IMR-90 (cell line): ENCODE measurements around the gene LMX1A. TPM values are rescaled to one million over a fixed set of nuclear protein-coding genes. Genes with fewer than 3 reads are reported as not detected.

Source experiments
- ATAC-seq: fragments of 200-7000 bp; cut with Tn5 transposase; 2 replicates; pipeline ENCODE4 v1.9.1; 2020; ENCODE audit warnings: low read depth, mild to moderate bottlenecking, moderate library complexity
- BruUV-seq: library from RNA; stranded (reverse); fragments of 400-500 nt; replicated peaks from 2 replicates; lab custom pipeline; 2021; lab: Mats Ljungman, UMichigan
- CTCF ChIA-PET: fragments of 300-600 bp; formaldehyde crosslinking; extraction: SDS; loops from one replicate; lab custom pipeline; 2021; ENCODE audit warnings: antibody characterized with exemption; lab: Yijun Ruan, JAX
- POLR2A ChIA-PET: fragments of 300-600 bp; sonication (Branson Sonifier 250); formaldehyde crosslinking; loops from one replicate; lab custom pipeline; 2022; ENCODE audit warnings: antibody characterized with exemption; ENCODE audit not compliant: unreplicated experiment; lab: Charles Lee
- DNase-seq: peaks from one replicate; pipeline ENCODE4 v3.0.0; 2013
- H2AFZ ChIP-seq: replicated peaks from 2 replicates; pipeline ENCODE3; 2013; ENCODE audit warnings: low read length, mild to moderate bottlenecking; ENCODE audit not compliant: poor library complexity
- H2AK5ac ChIP-seq: 2 replicates; pipeline ENCODE4 v1.6.1; 2013; ENCODE audit warnings: low read depth, low read length, inconsistent platforms
- H2AK9ac ChIP-seq: replicated peaks from 2 replicates; pipeline ENCODE3; 2013; ENCODE audit warnings: mild to moderate bottlenecking, low read depth, low read length, moderate library complexity; ENCODE audit not compliant: poor library complexity
- H2BK120ac ChIP-seq: 2 replicates; pipeline ENCODE4 v1.6.1; 2013; ENCODE audit warnings: low read depth, low read length, inconsistent platforms
- H2BK15ac ChIP-seq: 3 replicates; pipeline ENCODE4 v1.6.1; 2013; ENCODE audit warnings: low read depth, low read length, inconsistent platforms
- H2BK20ac ChIP-seq: 2 replicates; pipeline ENCODE4 v1.6.1; 2013; ENCODE audit warnings: low read depth, mild to moderate bottlenecking, inconsistent platforms, low read length, moderate library complexity
- H2BK5ac ChIP-seq: 2 replicates; pipeline ENCODE4 v1.6.1; 2013; ENCODE audit warnings: mild to moderate bottlenecking, low read depth, low read length, inconsistent platforms; ENCODE audit not compliant: poor library complexity, severe bottlenecking
- H3K14ac ChIP-seq: replicated peaks from 2 replicates; pipeline ENCODE4 v1.6.1; 2013; ENCODE audit warnings: low read depth, low read length, inconsistent platforms
- H3K18ac ChIP-seq: 2 replicates; pipeline ENCODE4 v1.6.1; 2013; ENCODE audit warnings: low read depth, low read length, control low read depth
- H3K23ac ChIP-seq: 2 replicates; pipeline ENCODE4 v1.6.1; 2013; ENCODE audit warnings: low read depth, low read length, inconsistent platforms
- H3K27ac ChIP-seq: 2 replicates; pipeline ENCODE4 v1.5.1; 2013; ENCODE audit warnings: mild to moderate bottlenecking, control low read depth, low read length; ENCODE audit not compliant: insufficient read depth
- H3K27me3 ChIP-seq: 2 replicates; pipeline ENCODE4 v1.6.1; 2013; ENCODE audit warnings: low read length; ENCODE audit not compliant: control insufficient read depth, insufficient read depth
- H3K36me3 ChIP-seq: 2 replicates; pipeline ENCODE4 v1.6.1; 2013; ENCODE audit warnings: low read length, mixed read lengths; ENCODE audit not compliant: control insufficient read depth, insufficient read depth
- H3K4ac ChIP-seq: 2 replicates; pipeline ENCODE4 v1.6.1; 2013; ENCODE audit warnings: low read depth, low read length, inconsistent platforms
- H3K4me1 ChIP-seq: 2 replicates; pipeline ENCODE4 v1.6.1; 2013; ENCODE audit warnings: low read length, mixed read lengths; ENCODE audit not compliant: control insufficient read depth, insufficient read depth
- H3K4me2 ChIP-seq: 2 replicates; pipeline ENCODE4 v1.6.1; 2013; ENCODE audit warnings: low read depth, mild to moderate bottlenecking, control low read depth, low read length, moderate library complexity
- H3K4me3 ChIP-seq: 2 replicates; pipeline ENCODE4 v1.5.1; 2013; ENCODE audit warnings: low read depth, mild to moderate bottlenecking, control low read depth, low read length, moderate library complexity; ENCODE audit not compliant: insufficient read depth
- H3K56ac ChIP-seq: 2 replicates; pipeline ENCODE4 v1.6.1; 2013; ENCODE audit warnings: low read length, inconsistent platforms; ENCODE audit not compliant: insufficient read depth; ENCODE audit errors: extremely low read depth
- H3K79me1 ChIP-seq, 2 experiments: 2 replicates each; pipeline ENCODE4 v1.6.1; 2013; ENCODE audit warnings: low read length in 2 of 2, inconsistent platforms in 1 of 2, low read depth in 1 of 2
- H3K9ac ChIP-seq: 2 replicates; pipeline ENCODE4 v1.6.1; 2013; ENCODE audit warnings: low read depth, low read length, control low read depth
- H3K9me1 ChIP-seq: 2 replicates; pipeline ENCODE4 v1.6.1; 2013; ENCODE audit warnings: low read length, inconsistent platforms; ENCODE audit not compliant: insufficient read depth
- H3K9me3 ChIP-seq: 2 replicates; pipeline ENCODE4 v1.6.1; 2013; ENCODE audit warnings: low read length; ENCODE audit not compliant: control insufficient read depth, insufficient read depth
- H4K20me1 ChIP-seq: 2 replicates; pipeline ENCODE4 v1.6.1; 2013; ENCODE audit warnings: low read length, inconsistent platforms; ENCODE audit not compliant: insufficient read depth
- H4K5ac ChIP-seq: 2 replicates; pipeline ENCODE4 v1.6.1; 2013; ENCODE audit warnings: mild to moderate bottlenecking, low read depth, low read length, control low read depth
- H4K8ac ChIP-seq, 2 experiments: 2 replicates each; pipeline ENCODE4 v1.6.1; 2013; ENCODE audit warnings: low read depth in 2 of 2, low read length in 2 of 2, control low read depth in 1 of 2, inconsistent platforms in 1 of 2
- H4K91ac ChIP-seq: 2 replicates; pipeline ENCODE4 v1.6.1; 2013; ENCODE audit warnings: low read depth, low read length, inconsistent platforms; ENCODE audit not compliant: insufficient read depth
- BHLHE40 ChIP-seq: fragments of 150-350 bp; IDR thresholded peaks from 2 replicates; pipeline ENCODE4 v1.6.1; 2016; ENCODE audit warnings: mild to moderate bottlenecking, low read depth, low read length
- CEBPB ChIP-seq: IDR thresholded peaks from 2 replicates; pipeline ENCODE4 v1.6.1; 2012; ENCODE audit warnings: low read depth, low read length, improper control_type of control experiment
- CHD1 ChIP-seq: IDR thresholded peaks from 2 replicates; pipeline ENCODE4 v1.6.1; 2012; ENCODE audit warnings: low read depth, low read length, improper control_type of control experiment
- CTCF ChIP-seq: conservative IDR thresholded peaks from 2 replicates; pipeline ENCODE4 v1.5.1; 2012; ENCODE audit warnings: mild to moderate bottlenecking, low read depth, low read length, improper control_type of control experiment
- ELK1 ChIP-seq: fragments of 150-350 bp; IDR thresholded peaks from 2 replicates; pipeline ENCODE4 v1.6.1; 2016; ENCODE audit warnings: low read depth, mild to moderate bottlenecking, low read length, moderate library complexity, borderline replicate concordance
- FOS ChIP-seq: fragments of 150-350 bp; IDR thresholded peaks from 2 replicates; pipeline ENCODE4 v1.6.1; 2016; ENCODE audit warnings: low read depth, low read length
- MAFK ChIP-seq: IDR thresholded peaks from 2 replicates; pipeline ENCODE4 v1.6.1; 2012; ENCODE audit warnings: low read depth, low read length, improper control_type of control experiment
- MAZ ChIP-seq: IDR thresholded peaks from 2 replicates; pipeline ENCODE4 v1.6.1; 2012; ENCODE audit warnings: low read depth, mild to moderate bottlenecking, low read length, improper control_type of control experiment, moderate library complexity, borderline replicate concordance
- MXI1 ChIP-seq: IDR thresholded peaks from 2 replicates; pipeline ENCODE4 v1.6.1; 2012; ENCODE audit warnings: low read depth, mild to moderate bottlenecking, low read length, moderate library complexity, borderline replicate concordance
- NFE2L2 ChIP-seq: fragments of 150-350 bp; IDR thresholded peaks from 2 replicates; pipeline ENCODE4 v1.6.1; 2016; ENCODE audit warnings: low read depth, mild to moderate bottlenecking, low read length
- POLR2A ChIP-seq: IDR thresholded peaks from 2 replicates; pipeline ENCODE4 v1.6.1; 2012; ENCODE audit warnings: mild to moderate bottlenecking, low read depth, low read length
- RAD21 ChIP-seq: IDR thresholded peaks from 2 replicates; pipeline ENCODE4 v1.6.1; 2012; ENCODE audit warnings: low read length, improper control_type of control experiment
- RCOR1 ChIP-seq: IDR thresholded peaks from 2 replicates; pipeline ENCODE4 v1.6.1; 2012; ENCODE audit warnings: mild to moderate bottlenecking, low read length, improper control_type of control experiment; ENCODE audit not compliant: insufficient replicate concordance
- RFX5 ChIP-seq: IDR thresholded peaks from 2 replicates; pipeline ENCODE4 v1.8.0; 2012; ENCODE audit warnings: low read depth, mild to moderate bottlenecking, low read length, moderate library complexity
- USF2 ChIP-seq: fragments of 150-350 bp; IDR thresholded peaks from 2 replicates; pipeline ENCODE4 v1.6.1; 2017; ENCODE audit warnings: mild to moderate bottlenecking, antibody characterized with exemption, low read length, low read depth
- WGBS, 2 experiments: methylation state at CpG; one replicate each; pipeline versions ENCODE4 v1.1.5 to v1.1.7; 2013; ENCODE audit warnings: missing lambda C conversion rate in 2 of 2; ENCODE audit not compliant: insufficient read length in 1 of 2; ENCODE audit errors: extremely low coverage in 2 of 2; 5-methylcytosine and 5-hydroxymethylcytosine counted together
- dilution Hi-C: fragments of 300-500 bp; cut with HindIII; formaldehyde crosslinking; loops from one replicate; pipeline ENCODE4 v1.14.3; 2018; ENCODE audit warnings: low sequenced_read_pairs; ENCODE audit not compliant: unreplicated experiment
- in situ Hi-C: fragments of 300-500 bp; cut with MboI; formaldehyde crosslinking; loops from 3 replicates; pipeline ENCODE4 v1.14.3; 2019; ENCODE audit warnings: low sequenced_read_pairs, inconsistent platforms, mixed read lengths
- intact Hi-C: fragments of 100-400 bp; cut with micrococcal nuclease; formaldehyde crosslinking; loops from 2 replicates; pipeline ENCODE4 v1.10.0; 2022
- polyA plus RNA-seq, 3 experiments: library from polyadenylated mRNA; depleted of rRNA; stranded (reverse); fragments of >200 nt; gene quantifications; 2 replicates each; pipeline ENCODE4 v1.2.3, GENCODE V29; 2012; ENCODE audit warnings: low replicate concordance in 1 of 3
- total RNA-seq: library from RNA; depleted of rRNA; stranded (reverse); fragments of >200 nt; gene quantifications from 2 replicates; pipeline ENCODE4 v1.2.3, GENCODE V29; 2012

The LMX1A gene
- total and polyA plus RNA-seq, 2 of the 4 experiments (the other 2 are of a cell fraction) = not detected

- dilution Hi-C loops = no loop called here
- no peaks in the 10 kb centered on the region for H3K36me3 ChIP-seq
- H2AK9ac ChIP-seq = no peak overlapping the region
- H3K4me2 ChIP-seq = no peak overlapping the region
- DNase-seq = no peak
- POLR2A ChIA-PET = no interaction called here
- no peak overlapping the region for H2AK5ac ChIP-seq
- H2BK15ac ChIP-seq = no peak overlapping the region
- H3K9me1 ChIP-seq = no peaks in the 10 kb centered on the region
- no peak overlapping the region for H3K27ac ChIP-seq
- no peaks in the 10 kb centered on the region for H3K27me3 ChIP-seq
- H3K18ac ChIP-seq = no peak overlapping the region
- no TSS peak for BruUV-seq
- no peak overlapping the region for H3K4ac ChIP-seq
- H4K5ac ChIP-seq = no peak overlapping the region
- no peak for ATAC-seq
- no peak for TF ChIP-seq POLR2A
- no peak for TF ChIP-seq BHLHE40
- TF ChIP-seq MAFK = no peak
- no peak for TF ChIP-seq CEBPB
- TF ChIP-seq RFX5 = no peak
- TF ChIP-seq ELK1 = no peak
- TF ChIP-seq CHD1 = no peak
- TF ChIP-seq NFE2L2 = no peak
- TF ChIP-seq FOS = no peak
- no peak for TF ChIP-seq RAD21
- no peak for TF ChIP-seq MXI1
- no peak for TF ChIP-seq RCOR1
- TF ChIP-seq MAZ = no peak
- no peak for TF ChIP-seq CTCF
- no peak for TF ChIP-seq USF2
- no peak overlapping the region for H2BK120ac ChIP-seq
- intact Hi-C loops = no loop called here
- no peaks in the 10 kb centered on the region for H4K20me1 ChIP-seq
- no peak overlapping the region for H3K23ac ChIP-seq
- no peak overlapping the region for H3K4me3 ChIP-seq
- no peak overlapping the region for H3K56ac ChIP-seq
- no peak overlapping the region for H2AFZ ChIP-seq
- no peak overlapping the region for H2BK5ac ChIP-seq
- no CpG with 5 or more reads among the region's 7 CpGs for WGBS, 2 experiments
- no peak overlapping the region for H3K14ac ChIP-seq
- in situ Hi-C loops = no loop called here
- no peak overlapping the region for H4K91ac ChIP-seq
- no peak overlapping the region for H2BK20ac ChIP-seq
- H3K4me1 ChIP-seq = no peaks in the 10 kb centered on the region
- H3K9me3 ChIP-seq = no peaks in the 10 kb centered on the region
- CTCF ChIA-PET = no interaction called here
- no peaks in the 10 kb centered on the region for H3K79me1 ChIP-seq
- H4K8ac ChIP-seq = no peak overlapping the region
- H3K9ac ChIP-seq = no peak overlapping the region
Measured at GRCh38 chr1:165325460-165326203, 30.9 kb downstream of the LMX1A start.
